GM23338 (cell line): ENCODE measurements around the gene BAX. TPM values are rescaled to one million over a fixed set of nuclear protein-coding genes. Genes with fewer than 3 reads are reported as not detected.

Experiments used
- ATAC-seq: fragments of 200-7000 bp; cut with Tn5 transposase; 3 replicates; pipeline ENCODE4 v1.9.1; 2020
- DNase-seq: peaks from one replicate; pipeline ENCODE4 v3.0.0-alpha.2; 2015; ENCODE audit warnings: low spot score
- H2AFZ ChIP-seq: fragments of 200-600 bp; sonication (generic); 2 replicates; pipeline ENCODE4 v1.8.0; 2016; ENCODE audit warnings: antibody characterized with exemption, mild to moderate bottlenecking, moderate library complexity
- H3F3A ChIP-seq: fragments of 200-600 bp; sonication (generic); replicated peaks from 2 replicates; pipeline ENCODE4 v1.8.0; 2017; ENCODE audit warnings: antibody characterized with exemption, mixed run types, low read depth
- H3K27ac ChIP-seq: fragments of 200-600 bp; sonication (generic); 2 replicates; pipeline ENCODE4 v1.6.1; 2016; ENCODE audit warnings: low read depth
- H3K27me3 ChIP-seq: fragments of 200-600 bp; sonication (generic); 2 replicates; pipeline ENCODE4 v1.8.0; 2016; ENCODE audit warnings: mild to moderate bottlenecking, mixed run types, moderate library complexity; ENCODE audit not compliant: insufficient read depth
- H3K36me3 ChIP-seq: fragments of 200-600 bp; sonication (generic); 2 replicates; pipeline ENCODE4 v1.8.0; 2016; ENCODE audit warnings: mild to moderate bottlenecking; ENCODE audit not compliant: insufficient read depth
- H3K4me1 ChIP-seq: fragments of 200-600 bp; sonication (generic); 2 replicates; pipeline ENCODE4 v1.8.0; 2016; ENCODE audit warnings: mild to moderate bottlenecking, moderate library complexity; ENCODE audit not compliant: insufficient read depth
- H3K4me2 ChIP-seq: fragments of 200-600 bp; sonication (generic); 2 replicates; pipeline ENCODE4 v1.7.1; 2017; ENCODE audit warnings: mixed run types
- H3K4me3 ChIP-seq: fragments of 200-600 bp; sonication (generic); 2 replicates; pipeline ENCODE4 v1.6.1; 2016; ENCODE audit warnings: mixed run types
- H3K79me2 ChIP-seq: fragments of 200-600 bp; sonication (generic); replicated peaks from 2 replicates; pipeline ENCODE4 v1.8.0; 2017; ENCODE audit warnings: mild to moderate bottlenecking; ENCODE audit not compliant: insufficient read depth
- H3K9me2 ChIP-seq: fragments of 200-600 bp; sonication (generic); 2 replicates; pipeline ENCODE4 v1.8.0; 2017; ENCODE audit not compliant: insufficient read depth
- H4K20me1 ChIP-seq: fragments of 200-600 bp; sonication (generic); replicated peaks from 2 replicates; pipeline ENCODE4 v1.8.0; 2017; ENCODE audit warnings: mild to moderate bottlenecking; ENCODE audit not compliant: insufficient read depth
- H3K27ac Mint-ChIP-seq: 2 replicates; pipeline ENCODE4 v1.8.0; 2020; ENCODE audit warnings: inconsistent platforms, mild to moderate bottlenecking, moderate library complexity, mixed read lengths
- H3K27me3 Mint-ChIP-seq: 3 replicates; pipeline ENCODE4 v1.8.0; 2022; ENCODE audit warnings: low read depth, mild to moderate bottlenecking, moderate library complexity, mixed read lengths, inconsistent platforms; ENCODE audit not compliant: insufficient read depth, poor library complexity
- H3K36me3 Mint-ChIP-seq: 3 replicates; pipeline ENCODE4 v1.8.0; 2021; ENCODE audit warnings: low read depth, mild to moderate bottlenecking, inconsistent platforms, moderate library complexity, mixed read lengths
- H3K4me1 Mint-ChIP-seq: 3 replicates; pipeline ENCODE4 v1.8.0; 2020; ENCODE audit warnings: mild to moderate bottlenecking, inconsistent platforms, mixed read lengths
- H3K4me3 Mint-ChIP-seq: 3 replicates; pipeline ENCODE4 v1.8.0; 2021; ENCODE audit warnings: moderate library complexity, mild to moderate bottlenecking, inconsistent platforms, mixed read lengths
- H3K9me3 Mint-ChIP-seq: 3 replicates; pipeline ENCODE4 v1.8.0; 2020; ENCODE audit warnings: moderate library complexity, mild to moderate bottlenecking, inconsistent platforms, mixed read lengths
- CREB1 ChIP-seq: fragments of 250-450 bp; sonication (Bioruptor Pico); IDR thresholded peaks from 2 replicates; pipeline ENCODE4 v1.5.0; 2020; ENCODE audit warnings: low read depth, mild to moderate bottlenecking, moderate library complexity
- STAT1 ChIP-seq: IDR thresholded peaks from one replicate; pipeline ENCODE4 v1.6.1; 2016; ENCODE audit warnings: antibody characterized with exemption; ENCODE audit not compliant: unreplicated experiment
- ZNF114 ChIP-seq: fragments of 250-450 bp; sonication (Bioruptor Pico); IDR thresholded peaks from 2 replicates; pipeline ENCODE4 v1.5.0; 2020; ENCODE audit warnings: mild to moderate bottlenecking, moderate library complexity
- ZNF331 ChIP-seq: fragments of 250-450 bp; sonication (Bioruptor Pico); IDR thresholded peaks from 2 replicates; pipeline ENCODE4 v1.5.0; 2020; ENCODE audit warnings: low read depth, mild to moderate bottlenecking, moderate library complexity
- polyA plus RNA-seq: library from polyadenylated mRNA; unstranded; fragments of >200 nt; fragmentation: Nextera tagmentation; extraction: Ambion mirVana; gene quantifications from 2 replicates; pipeline ENCODE4 v1.2.1, GENCODE V29; 2016
- total RNA-seq: library from RNA; depleted of rRNA; stranded (reverse); fragments of >200 nt; shearing (Covaris generic); gene quantifications from 2 replicates; pipeline ENCODE4 v1.2.3, GENCODE V29; 2014
- TF ChIP-seq, protein P1 (sequence below): IDR thresholded peaks from 2 replicates; pipeline ENCODE4 v1.6.1; 2016; ENCODE audit warnings: antibody characterized with exemption
- TF ChIP-seq, protein P2 (sequence below), 2 experiments: fragments of 200-600 bp in 1 of 2; sonication (generic) in 1 of 2; conservative IDR thresholded peaks; 2 replicates each; pipeline versions ENCODE4 v1.5.1 to v1.6.1; 2016 to 2017; ENCODE audit warnings: antibody characterized with exemption in 2 of 2, low read depth in 2 of 2, mild to moderate bottlenecking in 2 of 2, moderate library complexity in 1 of 2
- TF ChIP-seq, protein P3 (sequence below): fragments of 250-450 bp; sonication (Bioruptor Pico); IDR thresholded peaks from 2 replicates; pipeline ENCODE4 v1.5.0; 2020; ENCODE audit warnings: mild to moderate bottlenecking, moderate library complexity

BAX gene
- total and polyA plus RNA-seq, 2 experiments from 2014 or later, result 179 to 261 TPM

DNA sequence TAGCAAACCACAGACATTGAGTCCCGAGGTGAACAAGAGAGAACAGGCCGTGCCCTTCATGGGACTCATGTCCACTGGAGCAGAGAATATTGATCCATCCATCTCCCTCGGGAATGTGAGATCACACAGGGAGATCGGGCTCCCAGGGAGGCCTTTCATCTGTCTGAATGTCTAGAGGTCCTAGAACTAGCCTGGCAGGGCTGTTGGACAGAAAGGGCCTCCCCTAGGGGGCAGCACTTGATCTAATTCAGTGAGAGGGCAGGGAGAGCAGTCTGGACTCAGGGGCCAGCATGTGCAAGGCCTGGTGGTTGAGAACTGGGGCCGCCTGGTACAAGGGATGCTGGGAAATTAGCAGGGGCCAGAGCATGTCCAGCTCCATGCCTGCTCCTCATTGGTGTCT, 43.3 kb downstream of the BAX start (continued):
- TF ChIP-seq ZNF331 (CRISPR knock-in tag), result no peak

DNA sequence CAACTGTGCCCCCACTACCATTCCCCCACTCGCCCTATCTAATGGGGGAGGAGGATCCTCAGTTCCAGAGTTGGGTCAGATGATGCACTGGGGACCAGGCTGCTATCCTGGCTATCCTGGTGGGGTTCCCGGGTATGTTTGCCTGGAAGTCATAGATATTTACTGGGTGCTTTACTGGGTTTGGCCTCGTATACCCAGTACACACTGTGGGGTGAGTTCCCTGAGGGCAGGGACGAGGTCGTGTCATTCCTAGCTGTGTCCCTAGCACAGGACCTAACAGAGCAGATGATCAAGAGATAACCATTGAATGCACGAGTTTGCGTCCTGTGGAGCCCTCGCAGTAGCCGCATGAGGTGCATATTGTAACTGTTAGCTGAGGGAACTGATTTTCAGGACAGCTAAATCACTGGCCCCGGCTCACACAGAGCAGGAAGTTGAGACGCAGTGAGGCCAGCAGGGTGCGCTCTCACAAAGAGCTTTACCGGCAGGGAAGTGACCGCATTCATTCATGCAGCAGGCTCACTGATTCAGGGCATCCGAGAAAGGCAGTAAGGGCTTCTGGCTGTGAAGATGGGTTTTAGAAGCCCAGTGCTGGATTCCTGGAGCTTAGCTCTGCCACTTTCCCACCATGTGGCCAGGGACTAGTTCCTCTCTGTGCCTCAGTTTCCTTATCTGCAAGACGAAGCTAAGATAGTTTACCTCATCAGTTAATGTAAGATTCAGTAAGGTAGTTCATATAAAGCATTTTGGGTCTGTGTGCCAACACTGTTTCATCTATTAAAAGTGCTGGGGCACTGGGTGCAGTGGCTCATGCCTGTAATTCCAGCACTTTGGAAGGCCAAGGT, 45.0 kb downstream of the BAX start:
- H2AFZ ChIP-seq, result no peak overlapping the region
- H3K27ac Mint-ChIP-seq, result peak overlapping the region; percentile 77
- H3K79me2 ChIP-seq, result peaks cover 41% of the 10 kb centered on the region
- no peak for TF ChIP-seq STAT1
- TF ChIP-seq, protein P1, sequence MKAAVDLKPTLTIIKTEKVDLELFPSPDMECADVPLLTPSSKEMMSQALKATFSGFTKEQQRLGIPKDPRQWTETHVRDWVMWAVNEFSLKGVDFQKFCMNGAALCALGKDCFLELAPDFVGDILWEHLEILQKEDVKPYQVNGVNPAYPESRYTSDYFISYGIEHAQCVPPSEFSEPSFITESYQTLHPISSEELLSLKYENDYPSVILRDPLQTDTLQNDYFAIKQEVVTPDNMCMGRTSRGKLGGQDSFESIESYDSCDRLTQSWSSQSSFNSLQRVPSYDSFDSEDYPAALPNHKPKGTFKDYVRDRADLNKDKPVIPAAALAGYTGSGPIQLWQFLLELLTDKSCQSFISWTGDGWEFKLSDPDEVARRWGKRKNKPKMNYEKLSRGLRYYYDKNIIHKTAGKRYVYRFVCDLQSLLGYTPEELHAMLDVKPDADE, result peak; percentile 57; the same call in 1 of the 2 replicates
- TF ChIP-seq, protein P2, sequence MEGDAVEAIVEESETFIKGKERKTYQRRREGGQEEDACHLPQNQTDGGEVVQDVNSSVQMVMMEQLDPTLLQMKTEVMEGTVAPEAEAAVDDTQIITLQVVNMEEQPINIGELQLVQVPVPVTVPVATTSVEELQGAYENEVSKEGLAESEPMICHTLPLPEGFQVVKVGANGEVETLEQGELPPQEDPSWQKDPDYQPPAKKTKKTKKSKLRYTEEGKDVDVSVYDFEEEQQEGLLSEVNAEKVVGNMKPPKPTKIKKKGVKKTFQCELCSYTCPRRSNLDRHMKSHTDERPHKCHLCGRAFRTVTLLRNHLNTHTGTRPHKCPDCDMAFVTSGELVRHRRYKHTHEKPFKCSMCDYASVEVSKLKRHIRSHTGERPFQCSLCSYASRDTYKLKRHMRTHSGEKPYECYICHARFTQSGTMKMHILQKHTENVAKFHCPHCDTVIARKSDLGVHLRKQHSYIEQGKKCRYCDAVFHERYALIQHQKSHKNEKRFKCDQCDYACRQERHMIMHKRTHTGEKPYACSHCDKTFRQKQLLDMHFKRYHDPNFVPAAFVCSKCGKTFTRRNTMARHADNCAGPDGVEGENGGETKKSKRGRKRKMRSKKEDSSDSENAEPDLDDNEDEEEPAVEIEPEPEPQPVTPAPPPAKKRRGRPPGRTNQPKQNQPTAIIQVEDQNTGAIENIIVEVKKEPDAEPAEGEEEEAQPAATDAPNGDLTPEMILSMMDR (conservative IDR thresholded peaks at IDR 0.05; ENCODE audit: low read depth in 2 of 2), result peak; percentile 85 to 94
- H3K4me1 Mint-ChIP-seq, result peaks cover 23% of the 10 kb centered on the region
- peaks cover 3% of the 10 kb centered on the region; the same call in 1 of the 2 replicates for H3K4me1 ChIP-seq
- H4K20me1 ChIP-seq, result peaks cover 17% of the 10 kb centered on the region
- H3K27me3 ChIP-seq, result no peaks in the 10 kb centered on the region
- peaks cover 35% of the 10 kb centered on the region for H3K36me3 Mint-ChIP-seq
- H3F3A ChIP-seq, result peaks cover 14% of the 10 kb centered on the region; the same call in 1 of the 2 replicates
- H3K27ac ChIP-seq, result no peak overlapping the region; the same call in 1 of the 2 replicates
- peaks cover 10% of the 10 kb centered on the region for H3K27me3 Mint-ChIP-seq
- no peak overlapping the region for H3K4me3 ChIP-seq
- H3K9me2 ChIP-seq, result no peaks in the 10 kb centered on the region
- H3K9me3 Mint-ChIP-seq, result no peaks in the 10 kb centered on the region
- ATAC-seq (peak; percentile 94), DNase-seq (peak; percentile 92)
- peaks cover 12% of the 10 kb centered on the region for H3K36me3 ChIP-seq
- no peak overlapping the region for H3K4me3 Mint-ChIP-seq
- H3K4me2 ChIP-seq, result no peak overlapping the region

DNA sequence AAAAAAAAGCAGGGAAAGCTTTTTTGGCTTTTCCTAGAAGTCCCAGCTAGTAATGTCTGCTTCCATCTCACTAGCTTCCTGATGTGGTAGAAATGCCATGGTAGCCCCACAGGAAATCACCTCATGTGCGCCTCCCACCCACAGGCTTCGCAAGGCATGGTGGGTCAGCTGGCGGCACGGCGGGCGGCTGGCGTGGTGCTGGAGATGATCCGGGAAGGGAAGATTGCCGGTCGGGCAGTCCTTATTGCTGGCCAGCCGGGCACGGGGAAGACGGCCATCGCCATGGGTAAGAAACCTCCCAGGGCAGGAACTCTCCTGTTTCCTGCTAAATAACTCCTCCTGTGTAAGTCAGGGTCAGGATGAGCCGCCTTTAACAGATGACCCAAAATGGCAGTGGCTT, 49.5 kb downstream of the BAX start:
- ATAC-seq, result no peak
- DNase-seq, result no peak
- Mint-ChIP-seq H3K9me3 (no peaks in the 10 kb centered on the region; the same call in 2 of the 3 replicates), H3K36me3 (peaks cover 64% of the 10 kb centered on the region), H3K27me3 (peaks cover 4% of the 10 kb centered on the region), H3K4me1 (peaks cover 8% of the 10 kb centered on the region), H3K27ac (no peak overlapping the region), H3K4me3 (no peak overlapping the region)
- Histone ChIP-seq H3F3A (peaks cover 9% of the 10 kb centered on the region; the same call in 1 of the 2 replicates), H3K9me2 (no peaks in the 10 kb centered on the region), H4K20me1 (peaks cover 7% of the 10 kb centered on the region), H3K4me2 (no peak overlapping the region), H3K27ac (no peak overlapping the region), H3K4me3 (no peak overlapping the region), H3K27me3 (no peaks in the 10 kb centered on the region), H3K79me2 (no peaks in the 10 kb centered on the region; the same call in 1 of the 2 replicates), H3K4me1 (no peaks in the 10 kb centered on the region; the same call in 1 of the 2 replicates), H2AFZ (no peak overlapping the region), H3K36me3 (peaks cover 30% of the 10 kb centered on the region)
- TF ChIP-seq, protein P3, sequence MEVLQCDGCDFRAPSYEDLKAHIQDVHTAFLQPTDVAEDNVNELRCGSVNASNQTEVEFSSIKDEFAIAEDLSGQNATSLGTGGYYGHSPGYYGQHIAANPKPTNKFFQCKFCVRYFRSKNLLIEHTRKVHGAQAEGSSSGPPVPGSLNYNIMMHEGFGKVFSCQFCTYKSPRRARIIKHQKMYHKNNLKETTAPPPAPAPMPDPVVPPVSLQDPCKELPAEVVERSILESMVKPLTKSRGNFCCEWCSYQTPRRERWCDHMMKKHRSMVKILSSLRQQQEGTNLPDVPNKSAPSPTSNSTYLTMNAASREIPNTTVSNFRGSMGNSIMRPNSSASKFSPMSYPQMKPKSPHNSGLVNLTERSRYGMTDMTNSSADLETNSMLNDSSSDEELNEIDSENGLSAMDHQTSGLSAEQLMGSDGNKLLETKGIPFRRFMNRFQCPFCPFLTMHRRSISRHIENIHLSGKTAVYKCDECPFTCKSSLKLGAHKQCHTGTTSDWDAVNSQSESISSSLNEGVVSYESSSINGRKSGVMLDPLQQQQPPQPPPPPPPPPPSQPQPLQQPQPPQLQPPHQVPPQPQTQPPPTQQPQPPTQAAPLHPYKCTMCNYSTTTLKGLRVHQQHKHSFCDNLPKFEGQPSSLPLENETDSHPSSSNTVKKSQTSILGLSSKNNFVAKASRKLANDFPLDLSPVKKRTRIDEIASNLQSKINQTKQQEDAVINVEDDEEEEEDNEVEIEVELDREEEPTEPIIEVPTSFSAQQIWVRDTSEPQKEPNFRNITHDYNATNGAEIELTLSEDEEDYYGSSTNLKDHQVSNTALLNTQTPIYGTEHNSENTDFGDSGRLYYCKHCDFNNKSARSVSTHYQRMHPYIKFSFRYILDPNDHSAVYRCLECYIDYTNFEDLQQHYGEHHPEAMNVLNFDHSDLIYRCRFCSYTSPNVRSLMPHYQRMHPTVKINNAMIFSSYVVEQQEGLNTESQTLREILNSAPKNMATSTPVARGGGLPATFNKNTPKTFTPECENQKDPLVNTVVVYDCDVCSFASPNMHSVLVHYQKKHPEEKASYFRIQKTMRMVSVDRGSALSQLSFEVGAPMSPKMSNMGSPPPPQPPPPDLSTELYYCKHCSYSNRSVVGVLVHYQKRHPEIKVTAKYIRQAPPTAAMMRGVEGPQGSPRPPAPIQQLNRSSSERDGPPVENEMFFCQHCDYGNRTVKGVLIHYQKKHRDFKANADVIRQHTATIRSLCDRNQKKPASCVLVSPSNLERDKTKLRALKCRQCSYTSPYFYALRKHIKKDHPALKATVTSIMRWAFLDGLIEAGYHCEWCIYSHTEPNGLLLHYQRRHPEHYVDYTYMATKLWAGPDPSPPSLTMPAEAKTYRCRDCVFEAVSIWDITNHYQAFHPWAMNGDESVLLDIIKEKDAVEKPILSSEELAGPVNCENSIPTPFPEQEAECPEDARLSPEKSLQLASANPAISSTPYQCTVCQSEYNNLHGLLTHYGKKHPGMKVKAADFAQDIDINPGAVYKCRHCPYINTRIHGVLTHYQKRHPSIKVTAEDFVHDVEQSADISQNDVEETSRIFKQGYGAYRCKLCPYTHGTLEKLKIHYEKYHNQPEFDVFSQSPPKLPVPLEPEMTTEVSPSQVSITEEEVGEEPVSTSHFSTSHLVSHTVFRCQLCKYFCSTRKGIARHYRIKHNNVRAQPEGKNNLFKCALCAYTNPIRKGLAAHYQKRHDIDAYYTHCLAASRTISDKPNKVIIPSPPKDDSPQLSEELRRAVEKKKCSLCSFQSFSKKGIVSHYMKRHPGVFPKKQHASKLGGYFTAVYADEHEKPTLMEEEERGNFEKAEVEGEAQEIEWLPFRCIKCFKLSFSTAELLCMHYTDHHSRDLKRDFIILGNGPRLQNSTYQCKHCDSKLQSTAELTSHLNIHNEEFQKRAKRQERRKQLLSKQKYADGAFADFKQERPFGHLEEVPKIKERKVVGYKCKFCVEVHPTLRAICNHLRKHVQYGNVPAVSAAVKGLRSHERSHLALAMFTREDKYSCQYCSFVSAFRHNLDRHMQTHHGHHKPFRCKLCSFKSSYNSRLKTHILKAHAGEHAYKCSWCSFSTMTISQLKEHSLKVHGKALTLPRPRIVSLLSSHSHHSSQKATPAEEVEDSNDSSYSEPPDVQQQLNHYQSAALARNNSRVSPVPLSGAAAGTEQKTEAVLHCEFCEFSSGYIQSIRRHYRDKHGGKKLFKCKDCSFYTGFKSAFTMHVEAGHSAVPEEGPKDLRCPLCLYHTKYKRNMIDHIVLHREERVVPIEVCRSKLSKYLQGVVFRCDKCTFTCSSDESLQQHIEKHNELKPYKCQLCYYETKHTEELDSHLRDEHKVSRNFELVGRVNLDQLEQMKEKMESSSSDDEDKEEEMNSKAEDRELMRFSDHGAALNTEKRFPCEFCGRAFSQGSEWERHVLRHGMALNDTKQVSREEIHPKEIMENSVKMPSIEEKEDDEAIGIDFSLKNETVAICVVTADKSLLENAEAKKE (CRISPR knock-in tag), result no peak
- TF ChIP-seq, protein P1, result no peak
- TF ChIP-seq ZNF114 (CRISPR knock-in tag), result no peak
- no peak for TF ChIP-seq CREB1
- TF ChIP-seq STAT1, result no peak
